DOHH2 (cell line): ENCODE data around the gene SYT13.

Experiments
- H3F3A ChIP-seq: fragments of 200-600 bp; sonication (generic), shearing (Covaris generic); 2 replicates; pipeline ENCODE4 v1.6.0; 2016; ENCODE audit warnings: antibody characterized with exemption, mild to moderate bottlenecking; ENCODE audit not compliant: control insufficient read depth, insufficient read depth
- H3K27ac ChIP-seq: fragments of 200-600 bp; sonication (generic); 2 replicates; pipeline ENCODE4 v1.5.1; 2014; ENCODE audit warnings: low read depth, mild to moderate bottlenecking, low read length, moderate library complexity
- H3K27me3 ChIP-seq: fragments of 200-600 bp; sonication (generic); 2 replicates; pipeline ENCODE4 v1.6.1; 2014; ENCODE audit warnings: mild to moderate bottlenecking, low read length, mixed read lengths; ENCODE audit not compliant: control insufficient read depth
- H3K36me3 ChIP-seq: fragments of 200-600 bp; sonication (generic); 2 replicates; pipeline ENCODE4 v1.6.1; 2014; ENCODE audit warnings: mild to moderate bottlenecking, low read length, moderate library complexity, mixed read lengths; ENCODE audit not compliant: control insufficient read depth
- H3K4me1 ChIP-seq: fragments of 200-600 bp; sonication (generic); 2 replicates; pipeline ENCODE4 v1.6.1; 2014; ENCODE audit warnings: mild to moderate bottlenecking, low read length, mixed read lengths; ENCODE audit not compliant: control insufficient read depth
- H3K4me2 ChIP-seq: fragments of 200-600 bp; sonication (generic); 2 replicates; pipeline ENCODE4 v1.6.0; 2014; ENCODE audit warnings: mild to moderate bottlenecking, low read length, moderate library complexity
- H3K4me3 ChIP-seq: fragments of 200-600 bp; sonication (generic); 2 replicates; pipeline ENCODE4 v1.5.1; 2014; ENCODE audit warnings: mild to moderate bottlenecking, low read length, mixed read lengths
- H3K79me2 ChIP-seq: fragments of 200-600 bp; sonication (generic); 2 replicates; pipeline ENCODE4 v1.6.1; 2014; ENCODE audit warnings: mild to moderate bottlenecking, low read length, mixed read lengths; ENCODE audit not compliant: control insufficient read depth
- H3K9me2 ChIP-seq: fragments of 200-600 bp; sonication (generic); replicated peaks from 2 replicates; pipeline ENCODE4 v1.6.1; 2014; ENCODE audit warnings: mild to moderate bottlenecking, low read length, mixed read lengths; ENCODE audit not compliant: control insufficient read depth
- H3K9me3 ChIP-seq: fragments of 200-600 bp; sonication (generic); 2 replicates; pipeline ENCODE4 v1.6.1; 2014; ENCODE audit warnings: antibody characterized with exemption, low read length, mixed read lengths; ENCODE audit not compliant: control insufficient read depth, insufficient read depth
- H4K20me1 ChIP-seq: fragments of 200-600 bp; sonication (generic); 2 replicates; pipeline ENCODE4 v1.6.0; 2014; ENCODE audit warnings: low read depth, mild to moderate bottlenecking, antibody characterized with exemption, low read length, moderate library complexity; ENCODE audit not compliant: control insufficient read depth, insufficient read depth
- CTCF ChIP-seq: fragments of 200-600 bp; sonication (generic); IDR thresholded peaks from one replicate; pipeline ENCODE4 v1.5.1; 2014; ENCODE audit warnings: antibody characterized with exemption, mild to moderate bottlenecking, low read depth, low read length; ENCODE audit not compliant: poor library complexity, severe bottlenecking
- EZH2phosphoT487 ChIP-seq: fragments of 200-600 bp; sonication (generic); IDR thresholded peaks from 2 replicates; pipeline ENCODE4 v1.6.1; 2017; ENCODE audit warnings: borderline replicate concordance, mild to moderate bottlenecking, antibody characterized with exemption, low read length, moderate library complexity, mixed read lengths

The SYT13 gene

DNA sequence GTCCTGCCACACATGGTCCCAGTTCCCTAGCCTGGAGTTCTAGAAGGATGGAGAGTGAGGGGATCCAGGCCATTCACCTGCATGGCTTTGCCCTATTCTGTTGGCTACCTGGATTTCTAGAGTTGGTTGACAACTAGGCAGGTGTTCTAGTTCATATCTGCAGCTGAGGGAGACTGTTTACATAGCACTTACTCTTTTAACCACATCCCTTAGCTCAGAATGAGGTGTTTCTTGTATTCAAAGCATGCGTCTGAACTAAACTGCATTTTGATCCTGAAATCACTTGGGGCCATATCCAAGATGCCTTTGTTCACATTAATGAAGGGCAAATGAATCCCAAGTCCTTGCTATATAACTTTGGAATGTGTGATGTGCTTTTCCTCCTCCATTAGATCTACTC is 60.9 kb downstream of the SYT13 start:
- no peaks in the 10 kb centered on the region for H3K9me2 ChIP-seq
- no peaks in the 10 kb centered on the region for H3K4me1 ChIP-seq
- no peak for TF ChIP-seq CTCF
- TF ChIP-seq EZH2phosphoT487 = no peak
- no peaks in the 10 kb centered on the region for H3K9me3 ChIP-seq
- H3K27me3 ChIP-seq = no peaks in the 10 kb centered on the region
- H3F3A ChIP-seq = no peaks in the 10 kb centered on the region
- H3K36me3 ChIP-seq = no peaks in the 10 kb centered on the region
- no peaks in the 10 kb centered on the region for H4K20me1 ChIP-seq
- H3K79me2 ChIP-seq = no peaks in the 10 kb centered on the region
- no peak overlapping the region for H3K4me2 ChIP-seq
- H3K27ac ChIP-seq = no peak overlapping the region
- no peak overlapping the region for H3K4me3 ChIP-seq

- Histone ChIP-seq H3K9me3 (no peaks in the 10 kb centered on the region), H3F3A (no peaks in the 10 kb centered on the region), H3K4me1 (no peaks in the 10 kb centered on the region), H4K20me1 (no peaks in the 10 kb centered on the region), H3K36me3 (no peaks in the 10 kb centered on the region), H3K4me2 (no peak overlapping the region), H3K9me2 (no peaks in the 10 kb centered on the region), H3K79me2 (no peaks in the 10 kb centered on the region), H3K27ac (no peak overlapping the region), H3K27me3 (no peaks in the 10 kb centered on the region), H3K4me3 (no peak overlapping the region)
- TF ChIP-seq EZH2phosphoT487 (no peak), CTCF (no peak)
Observed at GRCh38 chr11:45224766-45225165, 61.4 kb downstream of the SYT13 start.

DNA sequence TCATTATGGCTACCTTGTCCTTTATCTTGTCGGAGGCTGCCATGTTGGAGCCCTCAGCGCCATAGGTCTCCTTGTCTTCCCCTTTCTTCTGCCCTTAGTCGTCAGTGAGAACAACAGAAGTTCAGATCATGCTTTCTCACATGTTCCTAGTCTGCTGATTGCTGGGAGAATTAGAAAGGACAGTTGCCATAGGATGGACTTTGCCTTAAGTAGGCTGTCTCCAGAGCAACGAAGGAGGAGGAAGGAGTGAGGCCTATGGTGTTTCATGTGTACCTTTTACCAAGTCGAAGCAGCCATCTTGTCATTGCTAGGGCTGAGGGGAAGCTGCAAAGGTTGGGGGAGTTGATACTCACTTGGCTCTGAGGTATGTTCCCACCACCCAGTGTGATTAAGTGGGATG is 62.6 kb downstream of the SYT13 start:
- Histone ChIP-seq H3K27ac (no peak overlapping the region), H3K79me2 (no peaks in the 10 kb centered on the region), H3F3A (no peaks in the 10 kb centered on the region), H3K27me3 (no peaks in the 10 kb centered on the region), H4K20me1 (no peaks in the 10 kb centered on the region), H3K4me1 (no peaks in the 10 kb centered on the region), H3K9me3 (no peaks in the 10 kb centered on the region), H3K4me3 (no peak overlapping the region), H3K9me2 (no peaks in the 10 kb centered on the region), H3K4me2 (no peak overlapping the region), H3K36me3 (no peaks in the 10 kb centered on the region)
- TF ChIP-seq CTCF (no peak), EZH2phosphoT487 (no peak)

- Histone ChIP-seq H3F3A (no peaks in the 10 kb centered on the region), H3K9me2 (no peaks in the 10 kb centered on the region), H4K20me1 (no peaks in the 10 kb centered on the region), H3K27ac (no peak overlapping the region), H3K79me2 (no peaks in the 10 kb centered on the region), H3K36me3 (no peaks in the 10 kb centered on the region), H3K9me3 (no peaks in the 10 kb centered on the region), H3K27me3 (no peaks in the 10 kb centered on the region), H3K4me3 (no peak overlapping the region), H3K4me1 (no peaks in the 10 kb centered on the region), H3K4me2 (no peak overlapping the region)
- no peak for TF ChIP-seq CTCF
- no peak for TF ChIP-seq EZH2phosphoT487
Observed at GRCh38 chr11:45219411-45219810, 66.7 kb downstream of the SYT13 start.
